Endothelial cell of umbilical vein (primary cell): Measurements from ENCODE around the gene BUB3. TPM values are rescaled to one million over a fixed set of nuclear protein-coding genes. Genes with fewer than 3 reads are reported as not detected.
"Not testable (repeated sequence)": the region's sequence is repeated elsewhere in the genome, so short reads cannot be mapped to it uniquely, and the experiment has no call there.

Experiments used
- BruUV-seq: library from RNA; stranded (reverse); fragments of 400-500 nt; replicated peaks from 2 replicates; lab custom pipeline; 2021; lab: Mats Ljungman, UMichigan
- CTCF ChIA-PET: fragments of 300-600, 350-600 bp; sonication (Branson Sonifier 250); formaldehyde crosslinking; loops from one replicate; lab custom pipeline; 2021; ENCODE audit warnings: antibody characterized with exemption, inconsistent platforms; lab: Charles Lee
- POLR2A ChIA-PET: fragments of 300-600, 350-600 bp; sonication (Branson Sonifier 250); formaldehyde crosslinking; loops from one replicate; lab custom pipeline; 2021; ENCODE audit warnings: antibody characterized with exemption, inconsistent platforms; lab: Charles Lee
- DNase-seq: peaks from one replicate; pipeline ENCODE4 v3.0.0-alpha.2; 2011; ENCODE audit warnings: low read depth, low spot score
- FAIRE-seq: peaks from 2 replicates; lab custom pipeline; 2011; peaks lifted over from hg19 to GRCh38; lab: Jason Lieb, UNC
- H2AFZ ChIP-seq: 2 replicates; pipeline ENCODE4 v1.6.0; 2012; ENCODE audit warnings: low read depth, low read length, control low read depth, inconsistent platforms
- H3K27ac ChIP-seq: 2 replicates; pipeline ENCODE4 v1.5.1; 2011; ENCODE audit warnings: low read depth, mild to moderate bottlenecking, control low read depth, low read length, moderate library complexity; ENCODE audit not compliant: insufficient read depth
- H3K27me3 ChIP-seq, 2 experiments: 2 replicates each; pipeline versions ENCODE4 v1.6.0 to v1.6.1; 2011; ENCODE audit warnings: low read length in 2 of 2, mixed read lengths in 1 of 2; ENCODE audit not compliant: control insufficient read depth in 2 of 2, insufficient read depth in 2 of 2
- H3K36me3 ChIP-seq, 2 experiments: 2 replicates in 1 of 2; 3 replicates in 1 of 2; pipeline ENCODE4 v1.5.1; 2011; ENCODE audit warnings: low read length in 2 of 2, mild to moderate bottlenecking in 1 of 2, moderate library complexity in 1 of 2; ENCODE audit not compliant: control insufficient read depth in 2 of 2, insufficient read depth in 2 of 2; ENCODE audit errors: extremely low read depth in 1 of 2
- H3K4me1 ChIP-seq: 3 replicates; pipeline ENCODE4 v1.5.1; 2011; ENCODE audit warnings: mild to moderate bottlenecking, low read length; ENCODE audit not compliant: control insufficient read depth, insufficient read depth; ENCODE audit errors: extremely low read depth
- H3K4me2 ChIP-seq: 2 replicates; pipeline ENCODE4 v1.6.1; 2011; ENCODE audit warnings: low read length, control low read depth, mixed read lengths; ENCODE audit not compliant: insufficient read depth
- H3K4me3 ChIP-seq, 3 experiments: fragments of 200-600 bp in 1 of 3; sonication (generic), shearing (Covaris generic) in 1 of 3; replicated peaks in 1 of 3; 2 replicates each; pipeline ENCODE4 v1.5.1; 2011 to 2016; ENCODE audit warnings: control low read depth in 3 of 3, low read length in 3 of 3, mild to moderate bottlenecking in 2 of 3, inconsistent platforms in 1 of 3, low read depth in 1 of 3, moderate library complexity in 1 of 3; ENCODE audit not compliant: insufficient read depth in 1 of 3
- H3K79me2 ChIP-seq: 2 replicates; pipeline ENCODE4 v1.6.0; 2012; ENCODE audit warnings: low read length, inconsistent platforms; ENCODE audit not compliant: control insufficient read depth, insufficient read depth
- H3K9ac ChIP-seq: replicated peaks from 2 replicates; pipeline ENCODE3; 2011; ENCODE audit warnings: low read length, control low read depth; ENCODE audit not compliant: insufficient read depth; ENCODE audit errors: extremely low read depth
- H3K9me1 ChIP-seq: replicated peaks from 3 replicates; pipeline ENCODE4 v1.6.0; 2011; ENCODE audit warnings: mild to moderate bottlenecking, low read length; ENCODE audit not compliant: control insufficient read depth, insufficient read depth; ENCODE audit errors: extremely low read depth
- H3K9me3 ChIP-seq: replicated peaks from 2 replicates; pipeline ENCODE4 v1.5.1; 2012; ENCODE audit warnings: low read length, inconsistent platforms; ENCODE audit not compliant: control insufficient read depth, insufficient read depth
- H4K20me1 ChIP-seq: replicated peaks from 2 replicates; pipeline ENCODE3; 2011; ENCODE audit warnings: mild to moderate bottlenecking, low read length; ENCODE audit not compliant: control insufficient read depth, insufficient read depth; ENCODE audit errors: extremely low read depth
- EZH2 ChIP-seq: IDR thresholded peaks from 2 replicates; pipeline ENCODE4 v1.6.1; 2012; ENCODE audit warnings: borderline replicate concordance, low read depth, mild to moderate bottlenecking, moderate library complexity, low read length, inconsistent platforms; ENCODE audit not compliant: severe bottlenecking
- FOS ChIP-seq: IDR thresholded peaks from 2 replicates; pipeline ENCODE4 v1.6.1; 2011; ENCODE audit warnings: mild to moderate bottlenecking, low read length, moderate library complexity, borderline replicate concordance; ENCODE audit not compliant: insufficient read depth
- GATA2 ChIP-seq: IDR thresholded peaks from 2 replicates; pipeline ENCODE4 v1.7.0; 2011; ENCODE audit warnings: low read depth, mild to moderate bottlenecking, moderate library complexity, mixed read lengths, low read length; ENCODE audit not compliant: insufficient read length, insufficient read depth
- JUN ChIP-seq: IDR thresholded peaks from 2 replicates; pipeline ENCODE4 v1.6.1; 2011; ENCODE audit warnings: borderline replicate concordance, low read depth; ENCODE audit not compliant: insufficient read length, insufficient read depth
- MAX ChIP-seq: IDR thresholded peaks from 2 replicates; pipeline ENCODE4 v1.6.1; 2011; ENCODE audit not compliant: insufficient read depth, insufficient read length
- MYC ChIP-seq: IDR thresholded peaks from one replicate; pipeline ENCODE4 v1.6.1; 2011; ENCODE audit warnings: mild to moderate bottlenecking, low read depth, low read length
- POLR2A ChIP-seq: IDR thresholded peaks from 2 replicates; pipeline ENCODE4 v1.6.1; 2012; ENCODE audit warnings: low read depth, mild to moderate bottlenecking, control low read depth, low read length
- POLR2AphosphoS5 ChIP-seq: IDR thresholded peaks from 2 replicates; pipeline ENCODE4 v1.6.1; 2012; ENCODE audit warnings: low read depth, mild to moderate bottlenecking, control low read depth, low read length, moderate library complexity; ENCODE audit not compliant: insufficient read depth
- dilution Hi-C: fragments of 300-500 bp; cut with MboI; formaldehyde crosslinking; loops from one replicate; pipeline ENCODE4 v1.15.0; 2019; ENCODE audit warnings: low sequenced_read_pairs; ENCODE audit not compliant: extremely low pct_ligation_motif_present
- intact Hi-C: fragments of 100-400 bp; cut with micrococcal nuclease; formaldehyde crosslinking; loops from one replicate; pipeline ENCODE4 v1.10.0; 2022
- polyA plus RNA-seq, 4 experiments: library from polyadenylated mRNA; depleted of rRNA in 3 of 4; stranded (reverse) in 3 of 4; unstranded in 1 of 4; fragments of >200 nt; gene quantifications; 2 replicates each; pipeline versions ENCODE4 v1.2.1 to v1.2.3, GENCODE V29; 2011 to 2012; ENCODE audit warnings: missing spikeins in 1 of 4
- total RNA-seq: library from RNA; stranded (reverse); gene quantifications from 2 replicates; pipeline ENCODE4 v1.2.3, GENCODE V29; 2021
- TF ChIP-seq, protein P1 (sequence below), 2 donors: IDR thresholded peaks; 1 replicate in 1 of 2; 2 replicates in 1 of 2; pipeline ENCODE4 v1.5.1; 2011; ENCODE audit warnings: low read length in 2 of 2, mild to moderate bottlenecking in 2 of 2, moderate library complexity in 2 of 2, control low read depth in 1 of 2, inconsistent platforms in 1 of 2, low read depth in 1 of 2; ENCODE audit not compliant: insufficient read depth in 1 of 2; ENCODE audit errors: extremely low read depth in 1 of 2

BUB3 gene
- total and polyA plus RNA-seq, 2 donors (not counting 3 experiments of a cell fraction or from before 2014, with no cell fraction given) = 156 to 193 TPM

DNA sequence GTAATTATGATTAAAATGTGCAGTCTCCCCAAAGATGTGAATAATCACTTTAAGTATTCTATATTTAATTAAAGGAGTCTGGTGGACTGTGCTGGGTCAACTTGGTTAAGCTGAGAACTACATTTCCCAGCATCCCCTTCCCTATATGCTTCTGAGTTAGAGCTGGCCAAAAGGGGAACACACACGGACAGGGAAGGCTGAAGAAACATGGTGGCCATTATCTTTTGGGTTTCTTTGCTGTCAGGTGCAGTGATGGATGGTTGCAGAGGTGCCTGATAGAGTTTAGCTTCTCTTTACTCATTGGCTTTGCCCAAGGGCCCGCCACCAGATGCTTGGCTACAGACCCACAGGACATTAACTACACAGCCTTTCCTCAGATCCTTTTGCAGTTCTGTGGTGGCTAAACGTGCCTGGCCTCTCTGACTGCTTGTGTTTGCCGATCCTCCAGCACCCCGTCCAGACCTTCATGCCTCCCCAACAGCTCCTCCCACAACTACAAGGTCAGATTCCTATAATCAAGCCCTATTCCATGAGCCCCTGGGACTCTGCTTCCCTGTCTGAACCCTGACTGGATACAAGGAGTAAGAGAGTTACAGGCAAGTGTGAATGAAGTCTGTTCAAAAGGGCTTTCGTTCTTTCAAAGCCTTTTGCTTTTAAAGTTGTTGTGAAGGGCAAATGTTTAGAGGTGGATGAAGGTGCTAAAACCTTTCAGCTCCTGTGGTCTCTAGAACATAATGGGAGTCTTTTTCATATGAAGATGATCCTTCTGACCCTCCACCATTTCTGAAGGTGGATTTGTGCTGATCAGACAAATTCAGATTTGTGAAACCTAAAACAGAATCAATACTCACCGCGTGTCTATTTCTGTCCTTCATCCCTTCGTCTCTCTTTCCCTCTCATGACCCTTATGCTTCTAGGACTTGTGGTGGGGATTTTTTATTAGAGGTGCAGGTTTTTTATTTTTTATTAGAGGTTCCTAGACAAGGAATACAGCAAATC, 21.5 kb downstream of the BUB3 start:
- DNase-seq (no peak), FAIRE-seq (no peak)
- Histone ChIP-seq H3K27ac (no peak overlapping the region), H3K4me1 (no peaks in the 10 kb centered on the region), H3K4me2 (no peak overlapping the region), H3K9me1 (no peaks in the 10 kb centered on the region), H3K9me3 (no peaks in the 10 kb centered on the region), H2AFZ (no peak overlapping the region), H3K9ac (no peak overlapping the region), H3K36me3 (peaks cover 5 to 7% of the 10 kb centered on the region in 2 experiments), H3K79me2 (peaks cover 10% of the 10 kb centered on the region), H4K20me1 (peaks cover 4% of the 10 kb centered on the region), H3K27me3 (no peaks in the 10 kb centered on the region), H3K4me3 (no peak overlapping the region)
- no TSS peak for BruUV-seq
- TF ChIP-seq MYC = no peak
- no peak for TF ChIP-seq POLR2AphosphoS5
- TF ChIP-seq MAX = no peak
- TF ChIP-seq, protein P1, sequence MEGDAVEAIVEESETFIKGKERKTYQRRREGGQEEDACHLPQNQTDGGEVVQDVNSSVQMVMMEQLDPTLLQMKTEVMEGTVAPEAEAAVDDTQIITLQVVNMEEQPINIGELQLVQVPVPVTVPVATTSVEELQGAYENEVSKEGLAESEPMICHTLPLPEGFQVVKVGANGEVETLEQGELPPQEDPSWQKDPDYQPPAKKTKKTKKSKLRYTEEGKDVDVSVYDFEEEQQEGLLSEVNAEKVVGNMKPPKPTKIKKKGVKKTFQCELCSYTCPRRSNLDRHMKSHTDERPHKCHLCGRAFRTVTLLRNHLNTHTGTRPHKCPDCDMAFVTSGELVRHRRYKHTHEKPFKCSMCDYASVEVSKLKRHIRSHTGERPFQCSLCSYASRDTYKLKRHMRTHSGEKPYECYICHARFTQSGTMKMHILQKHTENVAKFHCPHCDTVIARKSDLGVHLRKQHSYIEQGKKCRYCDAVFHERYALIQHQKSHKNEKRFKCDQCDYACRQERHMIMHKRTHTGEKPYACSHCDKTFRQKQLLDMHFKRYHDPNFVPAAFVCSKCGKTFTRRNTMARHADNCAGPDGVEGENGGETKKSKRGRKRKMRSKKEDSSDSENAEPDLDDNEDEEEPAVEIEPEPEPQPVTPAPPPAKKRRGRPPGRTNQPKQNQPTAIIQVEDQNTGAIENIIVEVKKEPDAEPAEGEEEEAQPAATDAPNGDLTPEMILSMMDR (IDR thresholded peaks at IDR 0.05; ENCODE audit: extremely low read depth in 1 of 2, insufficient read depth in 1 of 2, low read depth in 1 of 2, low read length in 2 of 2) = no peak
- TF ChIP-seq GATA2 = no peak
- no peak for TF ChIP-seq FOS
- TF ChIP-seq EZH2 = no peak
- no peak for TF ChIP-seq POLR2A
- no peak for TF ChIP-seq JUN
- ChIA-PET POLR2A (no interaction called here), CTCF (interaction anchor here (1.2 to 1.5 kb wide), 2 partner anchors 13 to 42 kb away, joined by 3 read pairs; no protein-coding TSS in a partner anchor)
- dilution Hi-C loops = no loop called here
- intact Hi-C loops = no loop called here

DNA sequence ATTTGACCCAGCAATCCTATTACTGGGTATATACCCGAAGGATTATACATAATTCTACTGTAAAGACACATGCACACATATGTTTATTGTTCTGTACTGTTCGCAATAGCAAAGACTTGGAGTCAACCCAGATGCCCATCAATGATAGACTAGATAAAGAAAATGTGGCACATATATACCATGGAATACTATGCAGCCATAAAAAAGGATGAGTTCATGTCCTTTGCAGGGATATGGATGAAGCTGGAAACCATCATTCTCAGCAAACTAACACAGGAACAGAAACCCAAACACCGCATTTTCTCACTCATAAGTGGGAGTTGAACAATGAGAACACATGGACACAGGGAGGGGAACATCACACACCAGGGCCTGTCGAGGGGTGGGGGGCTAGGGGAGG, 24.2 kb downstream of the BUB3 start:
- dilution Hi-C loops, DNase-seq: not testable (repeated sequence)

More for the DNA sequence above, 24.2 kb downstream of the BUB3 start:
- H4K20me1 ChIP-seq, H3K27me3 ChIP-seq, H3K9me3 ChIP-seq, H2AFZ ChIP-seq, CTCF ChIA-PET, H3K4me2 ChIP-seq, H3K79me2 ChIP-seq, intact Hi-C loops, H3K4me3 ChIP-seq, H3K4me1 ChIP-seq, H3K36me3 ChIP-seq, H3K27ac ChIP-seq, H3K9me1 ChIP-seq, FAIRE-seq, POLR2A ChIA-PET, BruUV-seq, H3K9ac ChIP-seq: not testable (repeated sequence)
